Body of pancreas (tissue), 4 donors: ENCODE data around the gene LYPLA2. TPM values are rescaled to one million over a fixed set of nuclear protein-coding genes. Genes with fewer than 3 reads are reported as not detected.

Experiments used
- ATAC-seq: fragments of 150-250 bp; one replicate; pipeline ENCODE4 v1.9.1; 2016
- DNase-seq, 4 donors: peaks; one replicate each; pipeline ENCODE4 v3.0.0-alpha.2; 2019
- H3K27ac ChIP-seq, 4 donors: fragments of 200-600 bp; sonication (generic); 1 replicate in 3 of 4; 2 replicates in 1 of 4; pipeline versions ENCODE4 v1.5.1 to v1.6.1; 2016 to 2019; ENCODE audit warnings: mild to moderate bottlenecking in 1 of 4, mixed read lengths in 1 of 4, moderate library complexity in 1 of 4
- H3K27me3 ChIP-seq, 2 donors: fragments of 200-600 bp; sonication (generic); one replicate each; pipeline ENCODE4 v1.6.0; 2016; ENCODE audit warnings: mild to moderate bottlenecking in 1 of 2
- H3K36me3 ChIP-seq, 2 donors: fragments of 200-600 bp; sonication (generic); replicated peaks in 1 of 2; 2 replicates each; pipeline ENCODE4 v1.5.1; 2016; ENCODE audit warnings: low read depth in 2 of 2; ENCODE audit not compliant: insufficient read depth in 1 of 2
- H3K4me1 ChIP-seq: fragments of 200-600 bp; sonication (generic); one replicate; pipeline ENCODE4 v1.6.0; 2016
- H3K4me3 ChIP-seq, 2 donors: fragments of 200-600 bp; sonication (generic); 1 replicate in 1 of 2; 2 replicates in 1 of 2; pipeline ENCODE4 v1.5.1; 2016 to 2019
- H3K9me3 ChIP-seq, 3 donors: fragments of 200-600 bp; sonication (generic); 1 replicate in 2 of 3; 2 replicates in 1 of 3; pipeline ENCODE4 v1.5.1; 2016
- POLR2A ChIP-seq, 3 donors: fragments of 450-650 bp; IDR thresholded peaks; one replicate each; pipeline ENCODE4 v1.6.1; 2016; ENCODE audit warnings: antibody characterized with exemption in 3 of 3, mild to moderate bottlenecking in 2 of 3
- WGBS, 2 donors: methylation state at CpG; one replicate each; pipeline ENCODE4 v1.1.5; 2017; 5-methylcytosine and 5-hydroxymethylcytosine counted together
- intact Hi-C: fragments of 100-400 bp; cut with DNase I; formaldehyde crosslinking; loops from one replicate; pipeline ENCODE4 v1.15.1; 2023
- total RNA-seq, 2 donors: library from RNA; depleted of rRNA; stranded (reverse); fragments of >200 nt; gene quantifications; one replicate each; pipeline ENCODE4 v1.1.0, GENCODE V29; 2016
- TF ChIP-seq, protein P1 (sequence below), 7 experiments: fragments of 450-650 bp in 4 of 7; fragments of 200-600 bp in 3 of 7; sonication (generic) in 3 of 7; IDR thresholded peaks; one replicate each; pipeline ENCODE4 v1.5.1; 2016 to 2019; ENCODE audit warnings: antibody characterized with exemption in 7 of 7

LYPLA2 gene
- total RNA-seq, 2 donors from 2014 or later: 20.4 to 28.5 TPM

DNA sequence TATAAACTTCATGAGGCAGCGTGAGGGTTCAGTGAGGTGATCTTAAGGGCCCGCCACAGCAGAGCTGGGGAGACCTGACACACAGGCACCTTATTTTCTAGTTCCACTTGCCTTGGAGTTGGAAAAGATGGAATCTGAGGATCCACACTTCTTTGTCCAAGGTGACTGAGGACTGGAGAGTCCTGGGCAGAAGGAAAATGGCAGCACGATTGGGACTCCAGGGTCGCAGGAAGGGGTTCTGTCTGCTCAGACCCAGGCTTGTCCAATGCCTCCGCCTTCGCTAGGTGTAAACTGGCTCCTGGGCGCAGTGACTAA, 8.3 kb downstream of the LYPLA2 start:
- H3K4me3 ChIP-seq: no peak overlapping the region
- WGBS, 2 donors: 53 to 75% methylated on average over 7 of the region's 7 CpGs
- peak overlapping the region; percentile 94 to 97 (median 96) for H3K27ac ChIP-seq
- no peaks in the 10 kb centered on the region for H3K27me3 ChIP-seq
- DNase-seq (no peak), ATAC-seq (no peak)
- no peaks in the 10 kb centered on the region for H3K9me3 ChIP-seq
- TF ChIP-seq, protein P1, sequence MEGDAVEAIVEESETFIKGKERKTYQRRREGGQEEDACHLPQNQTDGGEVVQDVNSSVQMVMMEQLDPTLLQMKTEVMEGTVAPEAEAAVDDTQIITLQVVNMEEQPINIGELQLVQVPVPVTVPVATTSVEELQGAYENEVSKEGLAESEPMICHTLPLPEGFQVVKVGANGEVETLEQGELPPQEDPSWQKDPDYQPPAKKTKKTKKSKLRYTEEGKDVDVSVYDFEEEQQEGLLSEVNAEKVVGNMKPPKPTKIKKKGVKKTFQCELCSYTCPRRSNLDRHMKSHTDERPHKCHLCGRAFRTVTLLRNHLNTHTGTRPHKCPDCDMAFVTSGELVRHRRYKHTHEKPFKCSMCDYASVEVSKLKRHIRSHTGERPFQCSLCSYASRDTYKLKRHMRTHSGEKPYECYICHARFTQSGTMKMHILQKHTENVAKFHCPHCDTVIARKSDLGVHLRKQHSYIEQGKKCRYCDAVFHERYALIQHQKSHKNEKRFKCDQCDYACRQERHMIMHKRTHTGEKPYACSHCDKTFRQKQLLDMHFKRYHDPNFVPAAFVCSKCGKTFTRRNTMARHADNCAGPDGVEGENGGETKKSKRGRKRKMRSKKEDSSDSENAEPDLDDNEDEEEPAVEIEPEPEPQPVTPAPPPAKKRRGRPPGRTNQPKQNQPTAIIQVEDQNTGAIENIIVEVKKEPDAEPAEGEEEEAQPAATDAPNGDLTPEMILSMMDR (IDR thresholded peaks at IDR 0.05): no peak
- TF ChIP-seq POLR2A (IDR thresholded peaks at IDR 0.05): no peak
- no peaks in the 10 kb centered on the region for H3K36me3 ChIP-seq
- H3K4me1 ChIP-seq: peaks cover 33% of the 10 kb centered on the region
- intact Hi-C loops: no loop called here

DNA sequence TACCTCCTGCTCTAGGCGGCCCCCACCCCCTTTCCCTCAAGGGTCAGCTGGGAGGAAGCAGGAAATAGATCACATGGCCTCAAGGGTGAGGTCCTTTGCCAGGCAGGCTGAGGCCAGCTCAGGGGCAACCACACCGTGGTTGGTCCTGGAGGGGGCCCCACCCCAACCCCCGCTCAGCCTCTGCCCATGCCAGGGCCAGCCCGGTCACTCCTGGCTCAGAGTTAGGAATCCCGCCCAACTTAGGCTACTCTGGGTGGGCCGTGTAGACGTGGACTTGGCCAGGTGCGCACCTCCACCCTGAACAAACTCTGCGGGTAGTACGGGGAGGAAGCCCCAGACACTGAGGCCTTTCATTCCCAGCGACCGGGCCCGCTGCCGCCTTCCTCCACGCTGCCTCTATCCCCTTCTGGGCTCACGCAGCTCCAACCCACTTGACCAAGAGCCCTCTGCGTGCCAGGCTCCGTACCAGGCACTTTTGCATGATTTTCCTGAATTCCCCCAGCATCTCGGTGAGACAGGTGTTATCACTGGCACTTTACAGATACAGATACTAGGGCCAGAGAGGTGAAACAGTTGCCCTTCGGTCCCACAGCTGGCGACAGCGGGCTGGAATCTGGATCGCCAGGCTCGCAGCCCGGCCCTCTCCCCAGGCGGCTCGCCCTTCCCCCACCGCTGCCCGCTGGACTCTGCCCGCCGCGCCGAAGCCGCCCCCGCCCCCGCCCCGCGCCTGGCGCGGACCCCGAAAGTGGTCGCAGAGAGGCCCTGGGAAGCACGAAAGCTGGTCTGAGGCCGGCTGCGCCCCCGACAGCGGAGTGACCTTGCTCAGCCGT, 8.8 kb downstream of the LYPLA2 start:
- Histone ChIP-seq H3K4me3 (peak overlapping the region; percentile 76 to 99), H3K27me3 (no peaks in the 10 kb centered on the region), H3K27ac (peak overlapping the region; percentile 94 to 97 (median 96)), H3K4me1 (peaks cover 33% of the 10 kb centered on the region), H3K36me3 (no peaks in the 10 kb centered on the region), H3K9me3 (no peaks in the 10 kb centered on the region)
- WGBS, 2 donors: 3 to 13% methylated on average over 5 to 47 of the region's 48 CpGs
- TF ChIP-seq, protein P1 (IDR thresholded peaks at IDR 0.05): no peak
- TF ChIP-seq POLR2A (IDR thresholded peaks at IDR 0.05): peak; percentile 63 to 85 (median 67)
- intact Hi-C loops: no loop called here
- ATAC-seq (peak; percentile 41), DNase-seq (peak; percentile 63 to 94 (median 73))

DNA sequence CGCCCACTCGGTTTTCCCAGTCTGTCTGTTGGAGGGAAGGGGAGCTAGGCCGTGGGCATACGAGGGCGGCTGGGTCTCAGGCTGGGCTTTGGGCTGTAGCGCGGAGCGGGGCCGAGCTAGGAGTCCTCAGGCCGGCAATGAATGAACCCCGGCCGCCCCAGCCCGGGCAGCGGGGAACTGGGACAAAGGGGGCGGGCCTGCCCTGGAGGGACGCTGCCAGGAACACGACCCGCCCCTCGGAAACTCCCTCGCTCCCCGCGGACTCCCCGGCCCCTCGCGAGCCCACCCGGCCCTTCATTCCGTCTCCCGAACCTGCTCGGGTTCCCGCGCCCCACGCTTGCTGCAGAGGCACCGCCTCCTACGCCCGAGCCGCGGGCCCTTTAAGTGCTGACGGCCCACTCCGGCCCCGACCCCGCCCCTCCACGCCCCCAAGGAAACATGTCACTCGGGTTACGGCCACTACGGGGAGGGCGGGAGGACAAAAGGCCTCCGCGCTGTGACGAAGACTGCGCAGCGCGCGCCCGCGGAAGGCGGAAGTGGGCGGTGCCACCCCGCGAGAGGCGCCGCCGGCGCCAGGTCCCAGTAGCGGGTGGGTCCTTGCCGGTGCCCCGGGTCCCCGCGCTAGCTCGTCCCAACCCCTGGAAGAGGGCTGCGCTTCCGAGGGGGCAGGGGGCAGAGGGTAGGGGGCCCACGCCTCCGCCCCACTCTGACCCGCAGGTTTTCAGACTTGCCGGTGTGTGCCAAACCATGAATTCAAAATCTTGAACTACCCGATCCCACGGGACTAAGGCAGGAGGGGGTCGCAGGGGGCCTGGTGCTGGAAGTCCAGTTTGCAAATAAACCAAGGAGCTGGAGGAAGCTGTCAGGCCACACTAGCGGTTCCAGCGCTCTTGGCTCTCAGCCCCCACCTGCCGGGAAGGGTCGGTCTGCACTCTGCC, 9.7 kb downstream of the LYPLA2 start, which contains the start of gene GALE:
TSS of gene GALE (minus strand) at position 355 of the 938 bp plus-strand sequence. CDS start 1,747 bp downstream, outside the sequence.
- intact Hi-C loops: no loop called here
- Histone ChIP-seq H3K9me3 (no peaks in the 10 kb centered on the region), H3K4me3 (peak within 1 kb of the TSS; percentile 76 to 99), H3K27ac (peak within 1 kb of the TSS; percentile 94 to 97 (median 96)), H3K4me1 (peaks cover 33% of the 10 kb centered on the region), H3K27me3 (no peaks in the 10 kb centered on the region), H3K36me3 (no peaks in the 10 kb centered on the region)
- ATAC-seq (peak; percentile 92), DNase-seq (peak; percentile 97 to 98 (median 98))
- WGBS, 2 donors: 1 to 2% methylated on average over 13 to 82 of the region's 82 CpGs
- peak; percentile 77 to 83 (median 79) for TF ChIP-seq POLR2A (IDR thresholded peaks at IDR 0.05)
- TF ChIP-seq, protein P1 (IDR thresholded peaks at IDR 0.05): peak in 1 of 7 experiments; percentile 25

DNA sequence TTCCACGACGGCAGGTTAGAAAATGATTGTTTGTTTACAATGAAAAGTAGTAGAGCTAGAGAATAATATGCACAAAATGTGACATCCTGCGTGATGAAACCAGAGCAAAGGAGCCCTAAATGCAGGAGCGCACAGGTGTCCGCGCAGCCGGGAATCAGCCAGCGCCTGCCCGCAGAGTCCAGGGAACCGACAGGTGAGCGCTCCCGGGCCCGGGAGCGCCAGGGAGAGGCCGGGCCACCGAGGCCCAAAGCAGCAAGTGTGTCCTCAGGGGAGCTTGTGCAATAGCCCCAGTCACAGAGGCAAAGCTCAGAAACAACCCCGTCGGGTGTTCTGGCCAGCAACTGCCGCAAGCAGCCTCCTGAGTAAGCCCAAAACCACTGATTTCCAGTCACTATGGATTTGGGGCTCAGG, 10.4 kb downstream of the LYPLA2 start:
- no peak for TF ChIP-seq POLR2A (IDR thresholded peaks at IDR 0.05)
- TF ChIP-seq, protein P1 (IDR thresholded peaks at IDR 0.05): peak in 1 of 7 experiments; percentile 10
- intact Hi-C loops: no loop called here
- H3K27me3 ChIP-seq: no peaks in the 10 kb centered on the region
- no peaks in the 10 kb centered on the region for H3K9me3 ChIP-seq
- H3K4me3 ChIP-seq: peak overlapping the region; percentile 24 to 76
- peak overlapping the region; percentile 94 to 97 (median 96) for H3K27ac ChIP-seq
- WGBS, 2 donors: 9 to 13% methylated on average over 18 to 19 of the region's 19 CpGs
- H3K36me3 ChIP-seq: no peaks in the 10 kb centered on the region
- DNase-seq (peak; percentile 48 to 58 (median 54)), ATAC-seq (peak; percentile 19)
- H3K4me1 ChIP-seq: peaks cover 33% of the 10 kb centered on the region
